Panc1 (cell line): ENCODE results near the gene MGA.

Experiments used
- POLR2AphosphoS5 ChIP-seq: IDR thresholded peaks from 2 replicates; pipeline ENCODE4 v1.6.1; 2012; ENCODE audit warnings: mild to moderate bottlenecking, low read depth, low read length, moderate library complexity
- REST ChIP-seq, 2 experiments: IDR thresholded peaks; 2 replicates each; pipeline ENCODE4 v1.6.1; 2011 to 2012; ENCODE audit warnings: low read depth in 2 of 2, control low read depth in 1 of 2, low read length in 1 of 2, mild to moderate bottlenecking in 1 of 2, moderate library complexity in 1 of 2; ENCODE audit not compliant: insufficient read depth in 1 of 2
- SIN3A ChIP-seq: IDR thresholded peaks from 2 replicates; pipeline ENCODE4 v1.6.1; 2012; ENCODE audit warnings: low read depth, mild to moderate bottlenecking, low read length, moderate library complexity, borderline replicate concordance; ENCODE audit not compliant: insufficient read depth
- TCF7L2 ChIP-seq: IDR thresholded peaks from 2 replicates; pipeline ENCODE4 v1.6.1; 2011; ENCODE audit warnings: mild to moderate bottlenecking, low read depth, low read length, inconsistent platforms
- TF ChIP-seq, protein P1 (sequence below): fragments of 450-650 bp; IDR thresholded peaks from 2 replicates; pipeline ENCODE4 v1.5.1; 2017; ENCODE audit warnings: mild to moderate bottlenecking

DNA sequence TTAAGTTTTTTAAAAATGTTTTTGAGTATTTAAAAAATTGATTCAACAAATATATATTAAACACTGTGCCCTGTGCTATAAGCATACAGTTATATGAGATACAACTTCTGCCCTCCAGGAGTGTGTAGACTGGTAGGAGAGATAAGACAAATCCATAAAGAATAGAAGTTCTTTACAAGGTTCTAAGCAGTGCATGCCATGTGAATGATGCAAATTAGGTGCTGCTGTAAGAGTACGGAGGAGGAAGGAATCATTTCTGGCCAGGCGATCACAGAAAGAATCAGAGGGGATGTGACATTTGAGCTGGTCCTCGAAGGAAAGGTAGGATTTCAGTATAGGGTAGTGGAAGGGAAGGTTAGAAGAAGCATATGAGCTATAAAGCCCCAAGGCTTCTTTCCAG is 128.1 kb downstream of the MGA start:
- TF ChIP-seq, protein P1, sequence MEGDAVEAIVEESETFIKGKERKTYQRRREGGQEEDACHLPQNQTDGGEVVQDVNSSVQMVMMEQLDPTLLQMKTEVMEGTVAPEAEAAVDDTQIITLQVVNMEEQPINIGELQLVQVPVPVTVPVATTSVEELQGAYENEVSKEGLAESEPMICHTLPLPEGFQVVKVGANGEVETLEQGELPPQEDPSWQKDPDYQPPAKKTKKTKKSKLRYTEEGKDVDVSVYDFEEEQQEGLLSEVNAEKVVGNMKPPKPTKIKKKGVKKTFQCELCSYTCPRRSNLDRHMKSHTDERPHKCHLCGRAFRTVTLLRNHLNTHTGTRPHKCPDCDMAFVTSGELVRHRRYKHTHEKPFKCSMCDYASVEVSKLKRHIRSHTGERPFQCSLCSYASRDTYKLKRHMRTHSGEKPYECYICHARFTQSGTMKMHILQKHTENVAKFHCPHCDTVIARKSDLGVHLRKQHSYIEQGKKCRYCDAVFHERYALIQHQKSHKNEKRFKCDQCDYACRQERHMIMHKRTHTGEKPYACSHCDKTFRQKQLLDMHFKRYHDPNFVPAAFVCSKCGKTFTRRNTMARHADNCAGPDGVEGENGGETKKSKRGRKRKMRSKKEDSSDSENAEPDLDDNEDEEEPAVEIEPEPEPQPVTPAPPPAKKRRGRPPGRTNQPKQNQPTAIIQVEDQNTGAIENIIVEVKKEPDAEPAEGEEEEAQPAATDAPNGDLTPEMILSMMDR, result no peak
- no peak for TF ChIP-seq REST (IDR thresholded peaks at IDR 0.05; ENCODE audit: insufficient read depth in 1 of 2, low read depth in 2 of 2, low read length in 1 of 2)
- no peak for TF ChIP-seq TCF7L2
- no peak for TF ChIP-seq POLR2AphosphoS5
- TF ChIP-seq SIN3A, result no peak
